ENCODE results near the gene MAP3K5. TPM values are rescaled to one million over a fixed set of nuclear protein-coding genes. Genes with fewer than 3 reads are reported as not detected.
"Not testable (repeated sequence)": the region's sequence is repeated elsewhere in the genome, so short reads cannot be mapped to it uniquely, and the experiment has no call there.

Gene MAP3K5
- polyA plus RNA-seq, 6 donors from 2014 or later: 5.8 to 15.5 (median 10.1) TPM

- Mint-ChIP-seq H3K4me3 (no peak overlapping the region), H3K36me3 (no peaks in the 10 kb centered on the region), H3K27ac (peak overlapping the region in 1 of 6 donors; percentile 49), H3K9me3 (peaks cover 0 to under 1% (median 0%) of the 10 kb centered on the region in 7 donors), H3K27me3 (no peaks in the 10 kb centered on the region), H3K4me1 (no peaks in the 10 kb centered on the region)
- ATAC-seq (ENCODE audit: low read depth in 2 of 2): no peak
- DNase-seq: no peak
Measured at GRCh38 chr6:136809091-136809860, 17.0 kb upstream of the MAP3K5 start.

GRCh38 chr6:136803608-136804007 is 11.3 kb upstream of the MAP3K5 start:
- peaks cover 0 to 13% (median 0%) of the 10 kb centered on the region in 3 donors for H3K27me3 Mint-ChIP-seq
- H3K36me3 Mint-ChIP-seq: peaks cover 0 to 7% of the 10 kb centered on the region in 2 donors
- DNase-seq: no peak
- no peaks in the 10 kb centered on the region for H3K4me1 Mint-ChIP-seq
- H3K9me3 Mint-ChIP-seq: peaks cover 0 to 15% (median 6%) of the 10 kb centered on the region in 7 donors
- no peak overlapping the region for H3K27ac Mint-ChIP-seq
- H3K4me3 Mint-ChIP-seq: no peak overlapping the region
- ATAC-seq (ENCODE audit: low read depth in 2 of 2): no peak

GRCh38 chr6:136801581-136801980 is 9.3 kb upstream of the MAP3K5 start:
- Mint-ChIP-seq H3K4me3 (no peak overlapping the region), H3K27ac (no peak overlapping the region), H3K36me3 (peaks cover 7 to 8% of the 10 kb centered on the region in 2 donors), H3K27me3 (peaks cover 0 to 13% (median 0%) of the 10 kb centered on the region in 3 donors), H3K9me3 (peaks cover 0 to 23% (median 13%) of the 10 kb centered on the region in 7 donors), H3K4me1 (no peaks in the 10 kb centered on the region)
- no peak for ATAC-seq (ENCODE audit: low read depth in 2 of 2)
- DNase-seq: no peak

GRCh38 chr6:136798044-136798443 is 5.8 kb upstream of the MAP3K5 start:
- peaks cover 0 to 14% (median 7%) of the 10 kb centered on the region in 7 donors for H3K9me3 Mint-ChIP-seq
- peaks cover 0 to 13% (median 0%) of the 10 kb centered on the region in 3 donors for H3K27me3 Mint-ChIP-seq
- no peak overlapping the region for H3K4me3 Mint-ChIP-seq
- no peak overlapping the region for H3K27ac Mint-ChIP-seq
- no peak for DNase-seq
- peaks cover 0 to 7% (median 6%) of the 10 kb centered on the region in 3 donors for H3K4me1 Mint-ChIP-seq
- no peak for ATAC-seq (ENCODE audit: low read depth in 2 of 2)
- H3K36me3 Mint-ChIP-seq: peaks cover 7 to 8% of the 10 kb centered on the region in 2 donors

GRCh38 chr6:136795996-136796395 is 3.7 kb upstream of the MAP3K5 start:
- Mint-ChIP-seq H3K9me3 (peaks cover 0 to 11% (median 4%) of the 10 kb centered on the region in 7 donors), H3K4me3 (peak overlapping the region in 1 of 8 donors; percentile 15), H3K36me3 (peaks cover 0 to 8% of the 10 kb centered on the region in 2 donors), H3K27me3 (peaks cover 0 to 8% (median 0%) of the 10 kb centered on the region in 3 donors), H3K4me1 (peaks cover 0 to 12% (median 11%) of the 10 kb centered on the region in 3 donors), H3K27ac (no peak overlapping the region)
- DNase-seq (no peak), ATAC-seq (ENCODE audit: low read depth in 2 of 2) (no peak)

- ATAC-seq (ENCODE audit: low read depth in 2 of 2): no peak
- H3K4me1 Mint-ChIP-seq: peaks cover 2 to 18% (median 15%) of the 10 kb centered on the region in 3 donors
- H3K9me3 Mint-ChIP-seq: peaks cover 0 to 11% (median 4%) of the 10 kb centered on the region in 7 donors
- no peak overlapping the region for H3K4me3 Mint-ChIP-seq
- peak overlapping the region in 2 of 6 donors; percentile 56 to 58 for H3K27ac Mint-ChIP-seq
- H3K27me3 Mint-ChIP-seq: peaks cover 0 to 5% (median 0%) of the 10 kb centered on the region in 3 donors
- H3K36me3 Mint-ChIP-seq: peaks cover 0 to 8% of the 10 kb centered on the region in 2 donors
- no peak for DNase-seq
Measured at GRCh38 chr6:136795386-136795785, 3.1 kb upstream of the MAP3K5 start.

GRCh38 chr6:136793363-136793762 is 1.1 kb upstream of the MAP3K5 start:
- no peaks in the 10 kb centered on the region for H3K27me3 Mint-ChIP-seq
- peaks cover 13 to 35% (median 29%) of the 10 kb centered on the region in 3 donors for H3K4me1 Mint-ChIP-seq
- peak overlapping the region; percentile 92 to 99 (median 98) for H3K27ac Mint-ChIP-seq
- peak; percentile 9 to 14 for ATAC-seq (ENCODE audit: low read depth in 2 of 2)
- H3K4me3 Mint-ChIP-seq: peak overlapping the region; percentile 94 to 98 (median 96)
- H3K36me3 Mint-ChIP-seq: peaks cover under 1 to 13% of the 10 kb centered on the region in 2 donors
- DNase-seq: peak; percentile 48
- H3K9me3 Mint-ChIP-seq: peaks cover 0 to 14% (median 3%) of the 10 kb centered on the region in 7 donors

- Mint-ChIP-seq H3K9me3 (peaks cover 0 to 9% (median 2%) of the 10 kb centered on the region in 7 donors), H3K27ac (peak overlapping the region in 3 of 6 donors; percentile 77 to 99 (median 99)), H3K4me3 (peak overlapping the region; percentile 94 to 99 (median 96)), H3K36me3 (peaks cover 8 to 11% of the 10 kb centered on the region in 2 donors), H3K4me1 (peaks cover 24 to 48% (median 40%) of the 10 kb centered on the region in 3 donors), H3K27me3 (no peaks in the 10 kb centered on the region)
- ATAC-seq (ENCODE audit: low read depth in 2 of 2) (no peak), DNase-seq (no peak)
Measured at GRCh38 chr6:136792095-136792409, 225 bp downstream of the MAP3K5 start.

- peaks cover 0 to 9% (median 2%) of the 10 kb centered on the region in 7 donors for H3K9me3 Mint-ChIP-seq
- peaks cover 24 to 52% (median 40%) of the 10 kb centered on the region in 3 donors for H3K4me1 Mint-ChIP-seq
- peak overlapping the region; percentile 86 to 99 (median 96) for H3K4me3 Mint-ChIP-seq
- peak; percentile 71 for DNase-seq
- H3K36me3 Mint-ChIP-seq: peaks cover 8 to 11% of the 10 kb centered on the region in 2 donors
- H3K27ac Mint-ChIP-seq: peak overlapping the region; percentile 72 to 99 (median 96)
- H3K27me3 Mint-ChIP-seq: no peaks in the 10 kb centered on the region
- ATAC-seq (ENCODE audit: low read depth in 2 of 2): peak; percentile 29 to 30
Measured at GRCh38 chr6:136791296-136792094, 782 bp downstream of the MAP3K5 start.

GRCh38 chr6:136790411-136791295 is 1.6 kb downstream of the MAP3K5 start:
- DNase-seq: no peak
- peak overlapping the region; percentile 86 to 99 (median 96) for H3K4me3 Mint-ChIP-seq
- ATAC-seq (ENCODE audit: low read depth in 2 of 2): no peak
- H3K36me3 Mint-ChIP-seq: peaks cover 8 to 11% of the 10 kb centered on the region in 2 donors
- H3K4me1 Mint-ChIP-seq: peaks cover 30 to 60% (median 43%) of the 10 kb centered on the region in 3 donors
- peaks cover 0 to 9% (median 2%) of the 10 kb centered on the region in 7 donors for H3K9me3 Mint-ChIP-seq
- H3K27ac Mint-ChIP-seq: peak overlapping the region; percentile 72 to 99 (median 96)
- H3K27me3 Mint-ChIP-seq: no peaks in the 10 kb centered on the region

- H3K27ac Mint-ChIP-seq: peak overlapping the region in 2 of 6 donors; percentile 33 to 34
- peak overlapping the region in 4 of 8 donors; percentile 41 to 97 (median 71) for H3K4me3 Mint-ChIP-seq
- not testable (repeated sequence) for ATAC-seq (ENCODE audit: low read depth in 2 of 2); DNase-seq; H3K27me3 Mint-ChIP-seq; H3K9me3 Mint-ChIP-seq
- peaks cover 8 to 11% of the 10 kb centered on the region in 2 donors for H3K36me3 Mint-ChIP-seq
- H3K4me1 Mint-ChIP-seq: peaks cover 42 to 72% (median 55%) of the 10 kb centered on the region in 3 donors
Measured at GRCh38 chr6:136789440-136789839, 2.8 kb downstream of the MAP3K5 start.

GRCh38 chr6:136788069-136788902 is 4.0 kb downstream of the MAP3K5 start:
- Mint-ChIP-seq H3K36me3 (peaks cover 8 to 11% of the 10 kb centered on the region in 2 donors), H3K27ac (peak overlapping the region; percentile 22 to 87 (median 42)), H3K9me3 (peaks cover 0 to 9% (median 2%) of the 10 kb centered on the region in 7 donors), H3K4me1 (peaks cover 53 to 79% (median 62%) of the 10 kb centered on the region in 3 donors), H3K4me3 (peak overlapping the region; percentile 34 to 86 (median 66)), H3K27me3 (no peaks in the 10 kb centered on the region)
- no peak for ATAC-seq (ENCODE audit: low read depth in 2 of 2)
- peak; percentile 35 for DNase-seq
